GM21360 (cell line): ENCODE measurements around the gene CDKAL1.

Experiments used
- ATAC-seq: cut with Tn5 transposase; IDR thresholded peaks from one replicate; pipeline ENCODE4 v1.9.1; 2021; ENCODE audit warnings: mild to moderate bottlenecking, moderate library complexity; ENCODE audit not compliant: unreplicated experiment

CDKAL1 gene

GRCh38 chr6:20670750-20671149 lies 136.5 kb downstream of the CDKAL1 start:
- no peak for ATAC-seq

GRCh38 chr6:20672038-20672437 lies 137.8 kb downstream of the CDKAL1 start:
- no peak for ATAC-seq

GRCh38 chr6:20673458-20673857 lies 139.2 kb downstream of the CDKAL1 start:
- no peak for ATAC-seq

- no peak for ATAC-seq
Observed at GRCh38 chr6:20674664-20675063, 140.4 kb downstream of the CDKAL1 start.

GRCh38 chr6:20678831-20679352 lies 144.6 kb downstream of the CDKAL1 start:
- ATAC-seq = no peak

- no peak for ATAC-seq
Observed at GRCh38 chr6:20680697-20681165, 146.5 kb downstream of the CDKAL1 start.

- ATAC-seq = no peak
Observed at GRCh38 chr6:20681243-20681684, 147.0 kb downstream of the CDKAL1 start.

GRCh38 chr6:20684474-20684873 lies 150.2 kb downstream of the CDKAL1 start:
- no peak for ATAC-seq

GRCh38 chr6:20686142-20686541 lies 151.9 kb downstream of the CDKAL1 start:
- no peak for ATAC-seq

- no peak for ATAC-seq
Observed at GRCh38 chr6:20687494-20687893, 153.2 kb downstream of the CDKAL1 start.

GRCh38 chr6:20688710-20689500 lies 154.6 kb downstream of the CDKAL1 start:
- ATAC-seq = peak; percentile 80

GRCh38 chr6:20691185-20691584 lies 156.9 kb downstream of the CDKAL1 start:
- ATAC-seq = no peak

- ATAC-seq = no peak
Observed at GRCh38 chr6:20692023-20692422, 157.8 kb downstream of the CDKAL1 start.

GRCh38 chr6:20693466-20694063 lies 159.3 kb downstream of the CDKAL1 start:
- ATAC-seq = no peak

GRCh38 chr6:20696676-20697075 lies 162.4 kb downstream of the CDKAL1 start:
- ATAC-seq = no peak

GRCh38 chr6:20698675-20699074 lies 164.4 kb downstream of the CDKAL1 start:
- ATAC-seq = no peak

GRCh38 chr6:20699402-20699801 lies 165.1 kb downstream of the CDKAL1 start:
- no peak for ATAC-seq

GRCh38 chr6:20700375-20700774 lies 166.1 kb downstream of the CDKAL1 start:
- no peak for ATAC-seq

GRCh38 chr6:20702366-20702765 lies 168.1 kb downstream of the CDKAL1 start:
- no peak for ATAC-seq

GRCh38 chr6:20703049-20703448 lies 168.8 kb downstream of the CDKAL1 start:
- no peak for ATAC-seq

- no peak for ATAC-seq
Observed at GRCh38 chr6:20704325-20705025, 170.2 kb downstream of the CDKAL1 start.
